Stimulated activated CD8-positive, alpha-beta memory T cell treated with anti-CD3 and anti-CD28 coated beads, Interleukin-7, amount 100 ng/mL, for 4 hours (primary cell): Measurements from ENCODE around the gene UBE2E2.

ENCODE experiments used
- DNase-seq, 2 donors: peaks; one replicate each; pipeline ENCODE4 v3.0.0-alpha.2; 2020; ENCODE audit warnings: low read depth in 2 of 2

Gene UBE2E2

DNA sequence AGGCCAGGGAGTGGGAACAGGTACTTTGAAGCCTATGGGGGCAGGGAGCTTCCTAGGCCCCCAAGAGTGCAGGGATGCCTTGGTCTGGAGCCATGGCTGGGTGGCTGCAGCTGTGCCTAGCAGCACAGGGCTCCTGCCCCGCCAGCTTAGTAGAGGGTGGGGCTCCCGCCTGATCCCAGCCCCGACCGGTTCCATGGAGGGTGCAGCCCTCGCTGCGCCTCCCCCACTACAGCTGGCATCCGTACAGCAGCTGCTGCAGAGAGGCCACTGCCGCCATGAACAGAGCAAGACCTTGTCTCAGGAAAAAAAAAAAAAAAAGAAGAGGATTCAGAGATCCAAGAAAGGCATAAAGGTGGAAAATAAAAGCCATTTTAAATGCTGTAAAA lies 277.2 kb downstream of the UBE2E2 start:
- DNase-seq: no peak

- DNase-seq: no peak
These were observed 278.0 kb downstream of the UBE2E2 start for GRCh38 chr3:23481011-23481615.

GRCh38 chr3:23481616-23482278 lies 278.6 kb downstream of the UBE2E2 start:
- DNase-seq: no peak

DNA sequence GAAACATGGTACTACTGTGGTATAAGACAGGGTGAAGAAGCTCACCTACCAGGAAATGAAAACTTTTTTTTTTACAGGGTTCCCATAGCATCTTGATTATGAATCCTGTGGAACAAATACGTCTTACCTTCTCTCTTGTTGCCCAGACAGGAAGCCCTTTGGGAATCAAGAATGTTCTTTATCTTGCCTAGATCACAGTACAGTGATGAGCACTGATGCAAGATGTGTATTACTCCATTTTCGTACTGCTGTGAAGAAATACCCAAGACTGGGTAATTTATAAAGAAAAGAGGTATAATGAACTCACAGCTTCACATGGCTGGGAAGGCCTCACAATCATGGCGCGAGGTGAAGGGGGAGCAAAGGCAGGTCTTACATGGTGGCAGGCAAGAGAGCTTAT lies 281.3 kb downstream of the UBE2E2 start:
- DNase-seq: no peak

DNA sequence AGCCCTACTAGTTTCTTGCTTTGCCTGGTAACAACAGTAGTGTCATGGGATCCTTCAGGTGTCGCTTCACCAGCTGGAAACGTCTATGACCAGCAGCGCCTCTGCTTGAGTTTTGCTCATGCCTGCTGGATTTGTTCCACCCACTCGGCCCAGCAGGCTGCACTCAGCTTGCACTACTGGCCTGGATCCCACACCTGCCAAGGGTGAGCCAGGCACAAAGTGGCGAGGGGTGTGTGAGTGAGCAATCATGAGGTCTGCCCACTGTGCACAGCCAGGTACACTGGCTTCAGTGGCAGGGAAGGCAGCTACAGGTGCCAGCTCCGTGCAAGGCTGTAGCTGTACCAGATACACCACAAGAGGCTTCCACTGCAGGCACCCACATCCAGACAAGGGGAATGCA lies 282.8 kb downstream of the UBE2E2 start:
- no peak for DNase-seq

- DNase-seq: no peak
These were observed 283.9 kb downstream of the UBE2E2 start for GRCh38 chr3:23487015-23487414.

DNA sequence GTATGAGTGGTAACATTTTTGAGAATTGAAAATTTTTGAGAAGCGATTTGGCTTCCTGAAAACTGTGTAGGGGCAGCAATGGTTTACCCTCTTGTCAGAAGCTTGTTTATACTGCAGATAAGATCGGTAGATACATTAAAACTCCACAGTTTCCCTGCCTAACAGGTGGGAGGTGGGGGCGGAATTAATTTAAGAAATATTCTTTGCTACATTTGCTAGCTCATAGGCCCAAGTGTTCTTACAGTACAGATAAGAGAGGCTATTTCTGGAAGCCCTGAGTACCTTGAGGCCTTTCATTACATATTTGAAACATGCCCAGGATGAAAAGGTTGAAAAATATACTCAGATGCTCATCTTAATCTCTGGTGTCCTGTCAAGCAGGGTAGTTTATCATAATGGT lies 285.5 kb downstream of the UBE2E2 start:
- no peak for DNase-seq

GRCh38 chr3:23489300-23490158 lies 286.4 kb downstream of the UBE2E2 start:
- DNase-seq: no peak

DNA sequence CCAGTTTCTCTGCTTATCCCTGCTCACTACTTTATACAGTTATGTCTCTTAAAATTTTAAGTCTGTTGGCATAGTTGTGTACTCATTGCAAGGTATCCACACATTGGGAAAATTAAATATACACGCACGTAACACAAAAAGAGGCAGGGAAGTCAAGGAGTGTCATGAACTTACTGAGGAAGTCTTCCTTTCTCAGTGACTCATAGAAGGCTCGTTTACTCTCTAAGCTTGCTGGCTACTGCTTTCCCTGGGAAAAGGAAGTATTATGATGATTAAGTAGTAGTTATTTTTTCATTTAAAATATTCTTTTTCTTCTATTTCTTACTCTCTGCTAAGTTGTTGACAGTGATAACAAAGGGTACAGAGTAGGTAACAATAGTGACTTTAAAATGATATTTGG lies 287.3 kb downstream of the UBE2E2 start:
- no peak for DNase-seq

- DNase-seq: no peak
These were observed 288.9 kb downstream of the UBE2E2 start for GRCh38 chr3:23492057-23492456.

GRCh38 chr3:23493889-23494288 lies 290.8 kb downstream of the UBE2E2 start:
- no peak for DNase-seq

- no peak for DNase-seq
These were observed 291.8 kb downstream of the UBE2E2 start for GRCh38 chr3:23494967-23495366.

DNA sequence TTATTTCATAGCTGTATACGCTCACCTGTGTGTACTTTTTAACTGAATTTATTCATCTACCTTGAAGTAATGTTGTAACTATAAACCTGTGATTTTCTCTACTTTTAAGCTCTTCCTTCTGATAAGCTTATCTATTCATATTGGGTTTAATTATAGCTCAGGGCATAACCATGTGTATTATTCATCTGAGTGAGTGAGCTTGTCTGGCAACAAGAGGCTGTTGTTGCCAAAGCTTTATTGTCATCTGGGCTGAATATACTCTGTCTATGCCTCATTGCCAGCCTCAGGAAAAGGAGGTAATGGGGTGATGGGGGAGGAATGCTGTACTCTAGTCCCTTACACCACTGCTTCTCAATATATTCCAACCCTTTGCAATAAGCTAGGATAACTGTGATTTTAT lies 292.4 kb downstream of the UBE2E2 start:
- no peak for DNase-seq

DNA sequence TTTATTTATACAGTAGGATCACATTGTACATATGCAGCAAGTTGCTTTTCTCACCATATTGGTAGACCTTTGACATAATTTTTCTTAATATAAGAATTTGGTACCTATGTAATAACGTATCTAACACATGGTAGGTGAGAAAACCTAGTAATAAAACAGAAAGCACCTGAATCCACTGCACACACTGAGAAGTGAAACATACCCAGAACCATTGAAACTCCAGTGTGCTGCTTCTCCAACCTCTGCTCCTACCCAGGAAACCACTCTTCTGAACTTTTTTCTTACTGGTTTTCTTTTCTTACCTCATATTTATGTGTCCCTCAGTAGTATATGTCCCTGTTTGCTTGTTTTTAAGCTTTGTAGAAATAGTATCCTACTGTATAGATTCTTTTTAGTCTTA lies 293.0 kb downstream of the UBE2E2 start:
- no peak for DNase-seq

- no peak for DNase-seq
These were observed 294.0 kb downstream of the UBE2E2 start for GRCh38 chr3:23497156-23497555.

DNA sequence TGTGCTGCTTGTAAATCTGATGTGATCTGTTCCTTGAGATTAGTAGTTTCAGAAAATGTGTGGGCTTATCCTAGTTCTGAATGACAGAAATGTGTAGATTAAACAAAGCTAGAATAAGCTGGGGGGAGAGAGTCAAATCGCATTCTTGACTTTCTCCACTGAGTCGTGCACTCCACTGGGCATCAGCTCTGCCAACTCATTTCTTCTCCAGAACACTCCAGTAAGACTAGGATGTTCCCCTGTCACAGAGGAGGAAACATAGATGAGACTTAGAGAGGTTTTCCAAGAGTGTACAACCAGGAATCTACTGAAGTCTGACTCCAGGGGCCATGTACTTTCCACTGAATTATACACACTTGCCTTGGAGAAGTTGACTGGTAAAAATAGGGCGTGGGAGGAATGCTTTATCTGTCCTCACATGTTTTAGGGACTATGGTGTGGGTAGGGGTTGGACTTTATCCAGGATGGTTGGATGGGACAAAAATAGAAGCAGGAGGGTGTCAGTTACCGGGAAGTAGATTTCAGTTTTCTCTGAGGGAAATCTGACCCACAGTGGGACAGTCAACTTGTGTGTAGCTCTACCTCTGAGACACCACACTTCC lies 298.2 kb downstream of the UBE2E2 start:
- no peak for DNase-seq

- DNase-seq: no peak
These were observed 305.3 kb downstream of the UBE2E2 start for GRCh38 chr3:23508464-23508863.

- DNase-seq: no peak
These were observed 315.3 kb downstream of the UBE2E2 start for GRCh38 chr3:23518441-23518840.

- no peak for DNase-seq
These were observed 316.4 kb downstream of the UBE2E2 start for GRCh38 chr3:23519314-23520208.

DNA sequence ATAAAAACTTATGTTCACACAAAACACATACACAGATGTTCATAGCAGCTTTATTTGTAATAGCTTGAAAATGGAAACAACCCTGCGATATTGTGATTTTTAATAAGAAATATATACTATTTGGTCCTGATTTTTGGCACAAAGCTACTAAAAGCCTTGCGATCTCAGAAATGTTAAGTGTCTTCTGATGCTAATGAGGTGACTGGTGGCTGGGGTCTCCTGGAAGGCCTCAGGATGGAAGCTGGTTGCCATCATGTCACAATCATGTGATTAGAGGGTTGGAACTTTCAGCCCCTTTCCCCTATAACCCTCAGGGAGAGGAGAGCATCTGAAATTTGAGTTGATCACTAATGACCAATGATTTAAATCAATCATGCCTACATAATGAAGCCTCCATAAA lies 324.2 kb downstream of the UBE2E2 start:
- no peak for DNase-seq

GRCh38 chr3:23533596-23533995 lies 330.5 kb downstream of the UBE2E2 start:
- DNase-seq: no peak

DNA sequence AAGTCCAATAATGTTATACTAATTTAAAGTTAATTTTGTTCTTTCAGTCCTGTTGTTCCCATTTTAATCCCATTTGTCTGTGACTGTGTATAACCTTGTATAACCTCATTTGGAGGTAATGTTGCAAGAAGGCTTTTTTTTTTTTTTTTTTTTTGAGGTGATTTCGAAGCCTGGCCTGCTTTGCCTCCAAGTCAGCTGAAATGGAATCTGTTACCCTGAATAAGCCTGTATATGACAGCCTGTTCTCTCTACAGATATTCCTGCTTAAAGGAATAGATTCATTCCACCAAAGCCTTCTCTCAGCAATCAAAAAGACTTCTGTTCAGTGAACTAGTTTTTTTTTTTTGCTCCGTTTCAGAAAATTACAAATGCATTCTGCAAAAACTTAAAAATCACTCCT lies 330.9 kb downstream of the UBE2E2 start:
- no peak for DNase-seq
